CD4-positive, alpha-beta T cell treated with Interleukin-4 for 4 hours (primary cell): ENCODE data around the gene MTHFD1L.
"Not testable (repeated sequence)": the region's sequence is repeated elsewhere in the genome, so short reads cannot be mapped to it uniquely, and the experiment has no call there.

ENCODE experiments used
- DNase-seq: peaks from one replicate; pipeline ENCODE4 v3.0.0-alpha.2; 2020

MTHFD1L gene

GRCh38 chr6:151018911-151019782 is 153.6 kb downstream of the MTHFD1L start:
- DNase-seq = no peak

GRCh38 chr6:151021896-151022295 is 156.4 kb downstream of the MTHFD1L start:
- DNase-seq = no peak

GRCh38 chr6:151022492-151022891 is 157.0 kb downstream of the MTHFD1L start:
- DNase-seq = no peak

- DNase-seq = no peak
Observed at GRCh38 chr6:151023342-151023741, 157.8 kb downstream of the MTHFD1L start.

- no peak for DNase-seq
Observed at GRCh38 chr6:151024597-151024996, 159.1 kb downstream of the MTHFD1L start.

GRCh38 chr6:151025076-151025475 is 159.6 kb downstream of the MTHFD1L start:
- no peak for DNase-seq

GRCh38 chr6:151026041-151026663 is 160.7 kb downstream of the MTHFD1L start:
- DNase-seq = no peak

GRCh38 chr6:151027295-151027747 is 161.8 kb downstream of the MTHFD1L start:
- DNase-seq = no peak

GRCh38 chr6:151027936-151028838 is 162.7 kb downstream of the MTHFD1L start:
- DNase-seq = no peak

- no peak for DNase-seq
Observed at GRCh38 chr6:151029970-151030369, 164.5 kb downstream of the MTHFD1L start.

GRCh38 chr6:151032034-151032433 is 166.5 kb downstream of the MTHFD1L start:
- DNase-seq = no peak

- no peak for DNase-seq
Observed at GRCh38 chr6:151034825-151035781, 169.6 kb downstream of the MTHFD1L start.

GRCh38 chr6:151036211-151036721 is 170.8 kb downstream of the MTHFD1L start:
- DNase-seq = not testable (repeated sequence)

- DNase-seq = no peak
Observed at GRCh38 chr6:151036869-151037680, 171.6 kb downstream of the MTHFD1L start.

GRCh38 chr6:151038616-151039015 is 173.1 kb downstream of the MTHFD1L start:
- no peak for DNase-seq

- DNase-seq = not testable (repeated sequence)
Observed at GRCh38 chr6:151040888-151041521, 175.5 kb downstream of the MTHFD1L start.

- no peak for DNase-seq
Observed at GRCh38 chr6:151041686-151042085, 176.2 kb downstream of the MTHFD1L start.

GRCh38 chr6:151042911-151043330 is 177.4 kb downstream of the MTHFD1L start:
- not testable (repeated sequence) for DNase-seq

- DNase-seq = no peak
Observed at GRCh38 chr6:151043944-151044343, 178.4 kb downstream of the MTHFD1L start.
